ENCODE results near the gene TRIM32.

DNA sequence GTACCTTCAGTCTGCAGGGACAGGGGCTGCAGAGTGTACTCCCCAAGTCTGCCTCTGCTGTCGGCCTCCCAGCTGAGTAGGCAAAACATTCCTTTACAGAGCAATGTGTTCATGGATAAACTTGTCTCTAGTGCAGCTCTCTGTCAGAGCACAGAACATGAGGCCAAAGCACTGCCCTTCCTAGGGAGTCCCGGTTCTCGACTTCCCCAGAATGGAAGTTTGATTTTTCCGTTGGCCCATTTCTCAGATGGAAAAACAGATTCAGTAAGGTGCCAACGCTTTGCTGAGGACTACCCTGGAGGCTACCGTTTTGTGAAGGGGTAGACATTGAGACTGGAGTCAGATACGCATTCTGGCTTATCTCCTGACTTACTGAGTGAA, 422 bp upstream of the TRIM32 start:
- TF ChIP-seq EMX1 (CRISPR knock-in tag; IDR thresholded peaks at IDR 0.05): no peak
- TF ChIP-seq E2F1 (CRISPR knock-in tag; IDR thresholded peaks at IDR 0.05): no peak
- TF ChIP-seq SMAD3 (CRISPR knock-in tag; IDR thresholded peaks at IDR 0.05; ENCODE audit: borderline replicate concordance): no peak
- TF ChIP-seq CTCF (IDR thresholded peaks at IDR 0.05): no peak
- TF ChIP-seq ARID4B (CRISPR knock-in tag; IDR thresholded peaks at IDR 0.05; ENCODE audit: borderline replicate concordance): 0 out of 2 replicates have a peak, but pooled peaks have one; percentile 26

Measured in WTC11 (cell line).